Measurements from ENCODE around the gene ADCY9.

ADCY9 gene

GRCh38 chr16:3977376-3977775 is 138.9 kb downstream of the ADCY9 start:
- Histone ChIP-seq H3K9me3 (ENCODE audit: control insufficient read depth, insufficient read depth, low read depth, low read length) (no peaks in the 10 kb centered on the region), H3K4me3 (ENCODE audit: low read depth, low read length) (no peak overlapping the region), H3K27ac (ENCODE audit: extremely low read depth, low read depth, low read length) (no peak overlapping the region), H3K36me3 (ENCODE audit: control insufficient read depth in 2 of 2, insufficient read depth in 1 of 2, low read length in 2 of 2) (peaks cover 0 to 45% of the 10 kb centered on the region in 2 experiments; a peak in 2 of 3 replicates), H3K4me1 (ENCODE audit: control insufficient read depth, insufficient read depth, low read length) (peaks cover 8% of the 10 kb centered on the region)
- ChIA-PET CTCF (no interaction called here), POLR2A (no interaction called here)
- no peak for TF ChIP-seq ZNF529 (tag by site-specific recombination; IDR thresholded peaks at IDR 0.05; ENCODE audit: insufficient replicate concordance)
- no peak for TF ChIP-seq ZNF791 (tag by site-specific recombination; IDR thresholded peaks at IDR 0.05)
- no peak for TF ChIP-seq ZNF266 (tag by site-specific recombination; IDR thresholded peaks at IDR 0.05; ENCODE audit: low read depth)
- no peak for TF ChIP-seq ZNF398 (tag by site-specific recombination; IDR thresholded peaks at IDR 0.05)
- no peak for TF ChIP-seq ZSCAN4 (tag by site-specific recombination; IDR thresholded peaks at IDR 0.05)
- no peak for TF ChIP-seq ZNF621 (tag by site-specific recombination; IDR thresholded peaks at IDR 0.05)

GRCh38 chr16:3974751-3975150 is 141.5 kb downstream of the ADCY9 start:
- CTCF ChIA-PET, result interaction anchor here (0.5 to 0.7 kb wide), 2 partner anchors 8 to 256 kb away, joined by 3 to 5 read pairs; no protein-coding TSS in a partner anchor
- POLR2A ChIA-PET, result no interaction called here
- no peaks in the 10 kb centered on the region for H3K4me1 ChIP-seq (ENCODE audit: control insufficient read depth, insufficient read depth, low read length)
- peaks cover 0 to 31% of the 10 kb centered on the region in 2 experiments; a peak in 2 of 3 replicates for H3K36me3 ChIP-seq (ENCODE audit: control insufficient read depth in 2 of 2, insufficient read depth in 1 of 2, low read length in 2 of 2)
- TF ChIP-seq ZNF10 (tag by site-specific recombination; IDR thresholded peaks at IDR 0.05) (no peak), BCL11B (tag by site-specific recombination; IDR thresholded peaks at IDR 0.05; ENCODE audit: low read depth) (no peak)
- no peak overlapping the region for H3K4me3 ChIP-seq (ENCODE audit: low read depth, low read length)
- no peak overlapping the region for H3K27ac ChIP-seq (ENCODE audit: extremely low read depth, low read depth, low read length)
- H3K9me3 ChIP-seq (ENCODE audit: control insufficient read depth, insufficient read depth, low read depth, low read length), result no peaks in the 10 kb centered on the region

GRCh38 chr16:3971706-3972105 is 144.5 kb downstream of the ADCY9 start:
- Histone ChIP-seq H3K4me1 (ENCODE audit: control insufficient read depth, insufficient read depth, low read length) (no peaks in the 10 kb centered on the region), H3K9me3 (ENCODE audit: control insufficient read depth, insufficient read depth, low read depth, low read length) (no peaks in the 10 kb centered on the region), H3K36me3 (ENCODE audit: control insufficient read depth in 2 of 2, insufficient read depth in 1 of 2, low read length in 2 of 2) (peaks cover 0 to 11% of the 10 kb centered on the region in 2 experiments; a peak in 2 of 3 replicates), H3K4me3 (ENCODE audit: low read depth, low read length) (no peak overlapping the region), H3K27ac (ENCODE audit: extremely low read depth, low read depth, low read length) (no peak overlapping the region)
- TF ChIP-seq ZEB2 (tag by site-specific recombination; IDR thresholded peaks at IDR 0.05), result no peak
- no peak for TF ChIP-seq ZNF548 (tag by site-specific recombination; IDR thresholded peaks at IDR 0.05)
- TF ChIP-seq ZNF37A (tag by site-specific recombination; IDR thresholded peaks at IDR 0.05), result no peak
- TF ChIP-seq CTCF (tag by site-specific recombination; IDR thresholded peaks at IDR 0.05), result no peak
- TF ChIP-seq ZNF223 (tag by site-specific recombination; IDR thresholded peaks at IDR 0.05), result no peak
- no peak for TF ChIP-seq MZF1 (tag by site-specific recombination; IDR thresholded peaks at IDR 0.05; ENCODE audit: borderline replicate concordance)
- no peak for TF ChIP-seq ZBTB49 (tag by site-specific recombination; IDR thresholded peaks at IDR 0.05; ENCODE audit: low read depth)
- TF ChIP-seq ZBTB21 (tag by site-specific recombination; IDR thresholded peaks at IDR 0.05), result no peak
- TF ChIP-seq GLI4 (tag by site-specific recombination; IDR thresholded peaks at IDR 0.05), result no peak
- CTCF ChIA-PET, result no interaction called here
- POLR2A ChIA-PET, result interaction anchor here (0.8 kb wide), 1 partner anchor 8 kb away, joined by 4 read pairs; no protein-coding TSS in a partner anchor
